GM19328 (cell line): ENCODE results near the gene C17orf67.
"Not testable (repeated sequence)": the region's sequence is repeated elsewhere in the genome, so short reads cannot be mapped to it uniquely, and the experiment has no call there.

Experiments
- ATAC-seq: cut with Tn5 transposase; IDR thresholded peaks from one replicate; pipeline ENCODE4 v1.9.1; 2021; ENCODE audit warnings: mild to moderate bottlenecking, moderate library complexity; ENCODE audit not compliant: unreplicated experiment

The C17orf67 gene

GRCh38 chr17:56779322-56779721 is 54.4 kb downstream of the C17orf67 start:
- no peak for ATAC-seq

- no peak for ATAC-seq
These were observed 54.8 kb downstream of the C17orf67 start for GRCh38 chr17:56778898-56779297.

- ATAC-seq = no peak
These were observed 55.9 kb downstream of the C17orf67 start for GRCh38 chr17:56777859-56778258.

DNA sequence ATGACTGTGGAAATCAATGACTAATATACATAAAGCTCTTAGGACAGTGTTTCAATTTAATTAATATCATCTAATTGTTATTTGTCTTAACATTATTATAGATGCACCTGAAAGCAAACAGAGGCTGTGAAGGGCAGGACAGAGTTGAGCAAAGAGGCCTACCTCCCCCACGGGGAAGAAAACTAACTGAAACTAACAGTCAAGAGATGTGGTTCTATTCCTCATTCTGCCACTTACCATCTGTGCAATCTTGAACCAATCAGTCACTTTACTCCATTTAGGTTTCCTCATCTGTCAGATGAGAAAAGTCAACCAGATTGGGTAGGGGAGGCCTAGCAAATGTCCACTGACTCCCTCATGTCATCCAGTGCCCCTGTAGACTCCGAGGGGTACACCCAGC is 59.1 kb downstream of the C17orf67 start:
- no peak for ATAC-seq

GRCh38 chr17:56773124-56773523 is 60.6 kb downstream of the C17orf67 start:
- ATAC-seq = no peak

DNA sequence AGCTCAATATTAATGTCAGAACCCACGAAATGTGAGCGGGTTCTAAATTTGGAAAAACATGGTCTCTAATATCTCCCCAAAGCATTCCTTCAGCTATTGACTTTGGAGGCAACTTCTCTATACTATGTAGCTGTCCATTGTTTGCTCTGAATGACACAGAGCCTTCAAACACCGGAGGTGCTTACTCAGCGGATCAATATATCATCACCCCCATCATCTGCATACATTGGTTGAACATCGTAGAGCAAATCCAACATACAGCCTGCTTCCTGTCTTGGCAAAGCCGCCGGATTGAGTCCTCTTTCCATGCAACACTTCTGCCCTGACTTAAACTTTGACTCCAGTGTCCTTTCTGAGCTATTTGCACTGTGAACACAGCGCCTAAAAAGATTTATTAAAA is 61.3 kb downstream of the C17orf67 start:
- no peak for ATAC-seq

- ATAC-seq = no peak
These were observed 61.7 kb downstream of the C17orf67 start for GRCh38 chr17:56771975-56772374.

DNA sequence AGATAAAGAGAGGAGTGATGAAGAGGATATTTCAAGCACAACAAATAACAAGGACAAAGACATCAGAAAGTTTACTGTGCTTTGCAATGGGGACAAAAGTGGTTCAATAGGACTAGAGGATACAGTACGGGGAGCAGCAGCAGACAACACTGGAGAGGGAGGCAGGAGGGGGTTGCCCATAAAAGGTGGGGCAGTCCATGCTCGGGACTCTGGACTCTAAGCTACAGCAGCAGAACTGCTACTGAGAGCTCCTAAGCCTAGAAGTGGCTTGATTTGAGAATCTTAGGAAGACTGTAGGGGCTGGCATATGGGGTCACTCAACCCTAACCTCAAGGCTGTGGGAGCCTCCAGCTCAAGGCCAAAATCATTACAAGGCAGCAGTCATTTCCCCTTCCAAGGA is 62.2 kb downstream of the C17orf67 start:
- no peak for ATAC-seq

DNA sequence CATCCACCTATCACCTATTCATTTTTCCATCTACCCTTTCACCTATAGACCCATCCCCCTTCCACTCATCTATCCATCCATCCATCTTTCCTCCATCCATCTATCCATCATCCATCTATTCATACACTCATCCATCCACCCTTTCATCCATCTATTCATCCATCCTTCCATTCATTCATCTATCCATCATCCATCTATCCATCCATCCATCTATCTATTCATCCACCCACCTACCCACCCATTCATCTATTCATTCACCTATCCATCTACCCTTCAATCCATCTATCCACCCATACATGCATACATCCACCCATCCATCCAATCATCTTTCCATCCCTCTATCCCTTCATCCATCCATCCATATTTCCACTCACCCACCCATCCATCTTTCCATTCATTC is 63.3 kb downstream of the C17orf67 start:
- ATAC-seq = no peak

GRCh38 chr17:56765449-56765848 is 68.3 kb downstream of the C17orf67 start:
- ATAC-seq = no peak

DNA sequence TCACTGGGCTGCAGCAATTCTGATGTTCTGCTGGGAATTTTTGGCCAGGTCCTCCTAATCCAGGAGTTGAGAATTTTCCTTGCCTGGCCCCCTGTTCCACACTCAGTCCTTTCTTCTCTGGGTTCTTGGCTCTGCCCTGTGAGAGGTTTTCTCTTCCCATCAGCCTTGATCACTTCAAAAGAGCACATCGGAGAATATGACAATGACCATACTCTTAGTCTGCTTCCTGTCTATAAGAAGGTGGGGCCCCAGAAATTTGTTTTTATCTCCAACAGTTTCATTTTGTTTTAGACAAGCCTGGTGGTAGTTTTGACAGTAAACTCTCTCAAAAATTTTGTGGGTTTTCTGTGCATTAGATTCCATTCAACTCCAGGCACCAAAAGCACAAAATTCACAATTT is 70.7 kb downstream of the C17orf67 start:
- ATAC-seq = no peak

- no peak for ATAC-seq
These were observed 71.6 kb downstream of the C17orf67 start for GRCh38 chr17:56762144-56762543.

- no peak for ATAC-seq
These were observed 72.3 kb downstream of the C17orf67 start for GRCh38 chr17:56761387-56761786.

DNA sequence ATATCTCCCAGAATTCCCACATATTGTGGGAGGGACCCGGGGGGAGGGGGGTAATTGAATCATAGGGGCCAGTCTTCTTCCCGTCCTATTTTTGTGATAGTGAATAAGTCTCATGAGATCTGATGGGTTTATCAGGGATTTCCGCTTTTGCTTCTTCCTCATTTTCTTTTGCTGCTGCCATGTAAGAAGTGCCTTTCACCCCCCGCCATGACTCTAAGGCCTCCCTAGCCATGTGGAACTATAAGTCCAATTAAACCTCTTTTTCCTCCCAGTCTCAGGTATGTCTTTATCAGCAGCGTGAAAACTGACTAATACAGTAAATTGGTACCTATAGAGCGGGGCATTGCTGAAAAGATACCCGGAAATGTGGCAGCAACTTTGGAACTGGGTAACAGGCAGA is 76.1 kb downstream of the C17orf67 start:
- ATAC-seq = not testable (repeated sequence)

DNA sequence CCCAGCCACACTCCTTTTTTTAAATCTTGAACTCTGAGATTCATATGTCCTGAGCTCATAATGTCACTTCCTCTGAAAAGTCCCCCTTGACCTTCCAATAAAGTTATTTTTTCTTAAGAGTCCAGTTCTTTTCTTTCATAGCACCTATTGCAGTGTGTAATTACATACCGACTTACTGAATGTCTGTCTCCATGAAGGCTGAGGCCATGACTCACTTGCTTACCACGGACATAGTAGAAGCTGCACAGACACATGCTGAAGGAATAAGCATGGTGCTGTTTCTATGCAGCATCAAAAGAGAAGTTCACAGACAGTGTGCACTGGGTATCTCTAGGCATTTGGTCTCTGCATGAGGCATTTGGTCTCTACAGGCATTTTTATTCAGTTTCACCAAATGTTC is 77.2 kb downstream of the C17orf67 start:
- ATAC-seq = no peak

DNA sequence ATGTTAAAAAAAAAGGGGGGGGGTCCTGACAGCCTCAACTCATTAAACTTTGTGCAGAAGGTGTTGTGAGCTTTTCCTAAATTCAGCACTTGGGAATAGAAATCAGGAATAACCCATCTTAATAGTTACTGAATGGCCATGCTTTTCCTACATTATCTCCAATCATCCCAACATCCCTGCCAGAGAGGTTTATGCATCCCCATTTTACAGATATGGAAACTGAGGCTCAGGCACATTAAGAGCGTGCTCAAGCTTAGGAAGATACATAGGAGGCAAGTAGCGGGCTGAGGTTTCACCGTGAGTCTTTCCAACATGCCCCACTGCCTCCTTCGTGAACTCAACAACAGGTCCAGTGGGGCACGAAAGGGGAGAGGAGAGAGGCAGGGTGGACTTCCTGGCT is 78.4 kb downstream of the C17orf67 start:
- no peak for ATAC-seq

GRCh38 chr17:56754523-56755208 is 79.1 kb downstream of the C17orf67 start:
- ATAC-seq = no peak

DNA sequence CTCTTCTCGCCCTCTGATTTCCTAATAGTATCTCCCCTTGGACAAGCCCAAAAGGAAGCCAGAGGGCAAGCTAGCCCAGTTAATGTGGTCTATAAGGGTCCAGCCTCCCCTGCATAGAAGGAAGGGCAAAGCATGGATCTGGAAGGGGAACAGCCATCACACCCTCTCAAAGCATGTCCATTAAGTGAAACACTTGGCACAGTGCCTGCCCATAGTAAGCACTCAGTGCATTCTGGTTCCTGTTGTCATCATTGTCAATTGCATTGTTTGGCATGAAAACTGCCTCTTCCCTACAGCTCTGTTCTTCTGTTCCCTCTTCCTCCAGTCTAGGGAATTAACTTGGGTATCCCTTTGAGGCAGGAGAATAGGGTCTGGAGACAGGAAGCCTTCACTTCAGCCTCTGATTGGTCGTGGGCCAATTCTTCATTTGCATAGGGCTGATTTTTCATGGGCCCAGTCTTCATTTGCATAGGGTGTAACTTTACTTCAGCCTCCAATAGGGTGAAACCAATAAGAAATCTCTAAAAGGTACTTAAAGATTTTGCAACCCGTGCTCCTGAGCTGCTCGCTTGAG is 81.4 kb downstream of the C17orf67 start:
- ATAC-seq = no peak

DNA sequence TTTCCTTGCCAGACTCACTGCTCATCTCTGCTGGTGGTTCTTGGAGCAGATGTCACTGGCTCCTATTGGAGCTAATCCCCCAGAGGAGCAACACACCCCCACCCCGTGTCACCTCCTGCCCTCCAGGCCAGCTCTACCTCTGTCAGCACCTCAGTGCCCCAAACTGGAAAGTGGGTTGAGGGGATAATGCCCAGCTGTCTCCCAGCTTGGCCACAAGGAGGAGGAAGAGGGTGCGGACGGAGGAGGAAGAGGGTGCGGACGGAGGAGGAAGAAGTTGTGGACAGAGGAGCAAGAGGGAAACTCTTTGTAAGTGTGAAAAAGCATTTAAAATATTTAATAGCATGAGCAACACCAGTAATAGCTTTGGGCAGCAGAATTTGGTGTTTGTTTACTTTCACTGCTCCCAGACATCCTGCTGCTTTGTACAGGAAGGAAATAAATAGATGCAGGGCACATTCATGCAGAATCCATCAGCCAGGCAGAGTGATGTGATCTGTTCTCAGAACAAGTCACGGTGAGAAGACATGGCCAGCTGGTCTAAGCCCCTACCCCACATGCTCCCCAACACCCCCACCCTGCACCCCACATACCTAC is 82.5 kb downstream of the C17orf67 start:
- ATAC-seq = no peak

GRCh38 chr17:56744721-56745120 is 89.0 kb downstream of the C17orf67 start:
- no peak for ATAC-seq

DNA sequence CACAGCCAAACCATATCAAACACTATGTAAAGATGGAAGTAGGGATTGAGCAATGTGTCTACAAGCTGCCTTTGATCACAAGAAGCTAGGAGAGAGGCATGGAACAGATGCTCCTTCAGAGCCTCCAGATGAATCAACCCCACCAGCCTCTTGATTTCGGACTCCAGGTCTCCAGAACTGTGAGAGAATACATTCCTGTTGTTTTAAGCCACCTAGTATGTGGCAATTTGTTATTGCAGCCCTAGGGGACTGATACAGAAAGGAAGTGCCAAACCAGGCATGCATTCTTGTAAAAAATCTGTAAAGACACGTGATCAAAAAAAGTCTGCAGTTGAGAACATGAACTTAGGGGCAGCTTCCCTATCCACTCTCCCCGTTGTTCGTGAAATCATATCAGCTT is 91.1 kb downstream of the C17orf67 start:
- no peak for ATAC-seq
